CD8-positive, alpha-beta memory T cell (primary cell): ENCODE data around the gene ZBTB40. TPM values are rescaled to one million over a fixed set of nuclear protein-coding genes. Genes with fewer than 3 reads are reported as not detected.

ENCODE experiments used
- CTCF ChIA-PET: fragments of 350-600 bp; sonication (Branson Sonifier 250); formaldehyde crosslinking; loops from one replicate; lab custom pipeline; 2021; ENCODE audit warnings: antibody characterized with exemption; lab: Charles Lee
- POLR2A ChIA-PET: fragments of 350-600 bp; sonication (Branson Sonifier 250); formaldehyde crosslinking; loops from one replicate; lab custom pipeline; 2021; ENCODE audit warnings: antibody characterized with exemption; lab: Charles Lee
- DNase-seq, 5 donors: peaks; one replicate each; pipeline versions ENCODE4 v3.0.0 to v3.0.0-alpha.2; 2020 to 2022; ENCODE audit warnings: mixed read lengths in 1 of 5
- H3K27ac ChIP-seq: one replicate; pipeline ENCODE4 v1.7.0; 2013; ENCODE audit warnings: low read depth, mild to moderate bottlenecking, low read length, moderate library complexity
- H3K27me3 ChIP-seq: 2 replicates; pipeline ENCODE4 v1.7.0; 2013; ENCODE audit warnings: low read length, mild to moderate bottlenecking; ENCODE audit not compliant: insufficient read depth, poor library complexity, severe bottlenecking
- H3K36me3 ChIP-seq: 2 replicates; pipeline ENCODE4 v1.7.0; 2013; ENCODE audit warnings: mild to moderate bottlenecking, low read length, moderate library complexity; ENCODE audit not compliant: insufficient read depth
- H3K4me1 ChIP-seq: 2 replicates; pipeline ENCODE4 v1.7.0; 2013; ENCODE audit warnings: mild to moderate bottlenecking, low read length, moderate library complexity; ENCODE audit not compliant: insufficient read depth
- H3K4me3 ChIP-seq: 2 replicates; pipeline ENCODE4 v1.7.0; 2013; ENCODE audit warnings: mild to moderate bottlenecking, low read length
- H3K9me3 ChIP-seq: 2 replicates; pipeline ENCODE4 v1.7.0; 2013; ENCODE audit warnings: mild to moderate bottlenecking, low read length
- H3K27ac Mint-ChIP-seq, 8 donors: one replicate each; pipeline ENCODE4 v1.8.0; 2020 to 2021; ENCODE audit warnings: mixed read lengths in 8 of 8, mild to moderate bottlenecking in 6 of 8, inconsistent platforms in 3 of 8, moderate library complexity in 3 of 8
- H3K27me3 Mint-ChIP-seq, 2 donors: one replicate each; pipeline ENCODE4 v1.8.0; 2020 to 2021; ENCODE audit warnings: mixed read lengths in 2 of 2, mild to moderate bottlenecking in 1 of 2, moderate library complexity in 1 of 2
- H3K36me3 Mint-ChIP-seq, 3 donors: one replicate each; pipeline ENCODE4 v1.8.0; 2020 to 2021; ENCODE audit warnings: mixed read lengths in 3 of 3, inconsistent platforms in 1 of 3, mild to moderate bottlenecking in 1 of 3
- H3K4me1 Mint-ChIP-seq, 3 donors: one replicate each; pipeline ENCODE4 v1.8.0; 2020 to 2021; ENCODE audit warnings: mixed read lengths in 3 of 3, inconsistent platforms in 1 of 3, mild to moderate bottlenecking in 1 of 3
- H3K4me3 Mint-ChIP-seq, 7 donors: one replicate each; pipeline ENCODE4 v1.8.0; 2020 to 2021; ENCODE audit warnings: mixed read lengths in 7 of 7, mild to moderate bottlenecking in 6 of 7, moderate library complexity in 4 of 7, inconsistent platforms in 2 of 7
- H3K9me3 Mint-ChIP-seq, 5 donors: one replicate each; pipeline ENCODE4 v1.8.0; 2020 to 2022; ENCODE audit warnings: mixed read lengths in 5 of 5, mild to moderate bottlenecking in 3 of 5, moderate library complexity in 2 of 5, inconsistent platforms in 1 of 5
- polyA plus RNA-seq: library from polyadenylated mRNA; unstranded; fragments of 300-500 nt; fragmentation: Illumina TruSeq; gene quantifications from one replicate; pipeline ENCODE4 v1.2.3, GENCODE V29; 2021
- total RNA-seq, 2 experiments: library from RNA; stranded (reverse); gene quantifications; one replicate each; pipeline ENCODE4 v1.2.3, GENCODE V29; 2021

Gene ZBTB40
- total and polyA plus RNA-seq, 3 experiments from 2014 or later: 4.1 to 30.0 (median 29.5) TPM

GRCh38 chr1:22562584-22563583, 111.2 kb downstream of the ZBTB40 start, which contains the start of gene EPHA8:
TSS of gene EPHA8 (plus strand) at chr1:22563489. CDS start at chr1:22563636, 147 bp downstream.
- H3K27ac Mint-ChIP-seq: peak within 1 kb of the TSS in 1 of 8 donors; percentile 47
- Histone ChIP-seq H3K9me3 (no peaks in the 10 kb centered on the region), H3K4me1 (no peaks in the 10 kb centered on the region), H3K27me3 (peaks cover 25% of the 10 kb centered on the region), H3K4me3 (no peak within 1 kb of the TSS), H3K27ac (no peak within 1 kb of the TSS), H3K36me3 (no peaks in the 10 kb centered on the region)
- ChIA-PET POLR2A (no interaction called here), CTCF (no interaction called here)
- DNase-seq: no peak
- peaks cover 53 to 55% of the 10 kb centered on the region in 2 donors for H3K27me3 Mint-ChIP-seq
- no peaks in the 10 kb centered on the region for H3K36me3 Mint-ChIP-seq
- H3K4me1 Mint-ChIP-seq: peaks cover 2 to 4% (median 3%) of the 10 kb centered on the region in 3 donors
- no peaks in the 10 kb centered on the region for H3K9me3 Mint-ChIP-seq
- H3K4me3 Mint-ChIP-seq: peak within 1 kb of the TSS in 1 of 7 donors; percentile 36

GRCh38 chr1:22563671-22564602, 112.3 kb downstream of the ZBTB40 start:
- H3K4me3 ChIP-seq: no peak overlapping the region
- no peaks in the 10 kb centered on the region for H3K9me3 ChIP-seq
- H3K4me3 Mint-ChIP-seq: no peak overlapping the region
- no peaks in the 10 kb centered on the region for H3K36me3 ChIP-seq
- H3K4me1 ChIP-seq: no peaks in the 10 kb centered on the region
- H3K36me3 Mint-ChIP-seq: no peaks in the 10 kb centered on the region
- ChIA-PET CTCF (no interaction called here), POLR2A (no interaction called here)
- H3K9me3 Mint-ChIP-seq: no peaks in the 10 kb centered on the region
- H3K27ac Mint-ChIP-seq: peak overlapping the region in 1 of 8 donors; percentile 47
- peaks cover 2 to 4% (median 3%) of the 10 kb centered on the region in 3 donors for H3K4me1 Mint-ChIP-seq
- H3K27ac ChIP-seq: no peak overlapping the region
- H3K27me3 ChIP-seq: peaks cover 23% of the 10 kb centered on the region
- peaks cover 49 to 54% of the 10 kb centered on the region in 2 donors for H3K27me3 Mint-ChIP-seq
- DNase-seq: no peak

GRCh38 chr1:22566161-22566560, 114.5 kb downstream of the ZBTB40 start:
- Histone ChIP-seq H3K27ac (no peak overlapping the region), H3K27me3 (peaks cover 20% of the 10 kb centered on the region), H3K9me3 (no peaks in the 10 kb centered on the region), H3K36me3 (no peaks in the 10 kb centered on the region), H3K4me1 (no peaks in the 10 kb centered on the region), H3K4me3 (no peak overlapping the region)
- H3K27me3 Mint-ChIP-seq: peaks cover 35 to 36% of the 10 kb centered on the region in 2 donors
- H3K36me3 Mint-ChIP-seq: no peaks in the 10 kb centered on the region
- H3K27ac Mint-ChIP-seq: no peak overlapping the region
- CTCF ChIA-PET: no interaction called here
- H3K9me3 Mint-ChIP-seq: no peaks in the 10 kb centered on the region
- POLR2A ChIA-PET: no interaction called here
- no peak overlapping the region for H3K4me3 Mint-ChIP-seq
- peaks cover 2 to 4% (median 3%) of the 10 kb centered on the region in 3 donors for H3K4me1 Mint-ChIP-seq
- DNase-seq: no peak

- no peaks in the 10 kb centered on the region for H3K4me1 ChIP-seq
- Mint-ChIP-seq H3K27me3 (peaks cover 26 to 27% of the 10 kb centered on the region in 2 donors), H3K36me3 (no peaks in the 10 kb centered on the region), H3K27ac (no peak overlapping the region), H3K4me3 (no peak overlapping the region), H3K4me1 (peaks cover 2 to 4% (median 3%) of the 10 kb centered on the region in 3 donors), H3K9me3 (no peaks in the 10 kb centered on the region)
- H3K27ac ChIP-seq: no peak overlapping the region
- no peak overlapping the region for H3K4me3 ChIP-seq
- H3K27me3 ChIP-seq: peaks cover 16% of the 10 kb centered on the region
- CTCF ChIA-PET: no interaction called here
- POLR2A ChIA-PET: no interaction called here
- H3K9me3 ChIP-seq: no peaks in the 10 kb centered on the region
- no peak for DNase-seq
- no peaks in the 10 kb centered on the region for H3K36me3 ChIP-seq
These were observed 115.5 kb downstream of the ZBTB40 start for GRCh38 chr1:22567197-22567596.

GRCh38 chr1:22567994-22568393, 116.3 kb downstream of the ZBTB40 start:
- ChIA-PET CTCF (interaction anchor here (1.3 kb wide), 1 partner anchor 74 kb away, joined by 3 read pairs; no protein-coding TSS in a partner anchor), POLR2A (no interaction called here)
- peaks cover 2 to 4% (median 3%) of the 10 kb centered on the region in 3 donors for H3K4me1 Mint-ChIP-seq
- H3K4me3 ChIP-seq: no peak overlapping the region
- H3K9me3 Mint-ChIP-seq: no peaks in the 10 kb centered on the region
- H3K27ac ChIP-seq: no peak overlapping the region
- peaks cover 9% of the 10 kb centered on the region for H3K27me3 ChIP-seq
- no peak for DNase-seq
- H3K4me3 Mint-ChIP-seq: no peak overlapping the region
- H3K27ac Mint-ChIP-seq: no peak overlapping the region
- H3K36me3 Mint-ChIP-seq: no peaks in the 10 kb centered on the region
- no peaks in the 10 kb centered on the region for H3K9me3 ChIP-seq
- peaks cover 19 to 23% of the 10 kb centered on the region in 2 donors for H3K27me3 Mint-ChIP-seq
- no peaks in the 10 kb centered on the region for H3K4me1 ChIP-seq
- H3K36me3 ChIP-seq: no peaks in the 10 kb centered on the region

- peaks cover 16 to 18% of the 10 kb centered on the region in 2 donors for H3K27me3 Mint-ChIP-seq
- H3K36me3 Mint-ChIP-seq: no peaks in the 10 kb centered on the region
- H3K27ac Mint-ChIP-seq: no peak overlapping the region
These were observed 117.6 kb downstream of the ZBTB40 start for GRCh38 chr1:22569269-22569668.

DNA sequence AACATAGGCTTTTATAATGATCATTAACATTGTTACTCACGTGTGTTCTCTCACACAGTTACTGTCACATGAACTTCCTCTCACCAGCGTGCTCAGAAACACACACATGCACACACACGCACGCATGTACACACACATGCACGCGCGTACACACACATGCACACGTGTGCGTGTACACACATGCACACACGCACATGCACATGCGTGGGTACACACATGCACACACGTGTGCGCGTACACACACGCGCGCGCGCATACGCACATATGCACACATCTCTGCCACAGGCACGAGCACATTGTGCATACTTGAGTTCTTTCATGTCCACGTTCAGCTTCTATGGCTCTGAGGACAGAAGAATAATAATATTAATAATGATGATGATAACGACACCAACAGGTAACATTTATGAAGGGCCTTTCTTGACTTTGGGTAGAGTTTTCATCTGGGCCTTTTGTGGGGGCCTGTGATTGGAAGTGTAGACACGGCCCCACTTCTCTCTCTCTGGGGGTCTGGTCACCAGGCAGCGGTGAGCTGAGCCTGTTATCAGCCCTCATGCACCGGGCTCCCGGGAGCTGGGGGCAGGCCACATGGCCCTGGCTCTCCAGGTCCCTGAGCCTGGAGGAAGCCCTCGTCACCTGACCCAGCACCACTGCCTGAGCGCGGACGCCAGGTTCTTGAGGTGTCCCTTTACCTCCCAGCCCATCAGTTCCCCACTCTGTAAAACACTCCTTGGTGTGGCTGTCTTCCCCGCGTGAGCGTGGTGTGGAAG, 118.7 kb downstream of the ZBTB40 start:
- POLR2A ChIA-PET: no interaction called here
- Histone ChIP-seq H3K27ac (no peak overlapping the region), H3K27me3 (no peaks in the 10 kb centered on the region), H3K9me3 (no peaks in the 10 kb centered on the region), H3K4me3 (no peak overlapping the region), H3K4me1 (no peaks in the 10 kb centered on the region), H3K36me3 (no peaks in the 10 kb centered on the region)
- Mint-ChIP-seq H3K27ac (no peak overlapping the region), H3K36me3 (no peaks in the 10 kb centered on the region), H3K27me3 (peaks cover 9 to 11% of the 10 kb centered on the region in 2 donors), H3K9me3 (no peaks in the 10 kb centered on the region), H3K4me3 (no peak overlapping the region), H3K4me1 (no peaks in the 10 kb centered on the region)
- CTCF ChIA-PET: no interaction called here
- DNase-seq: no peak

More at GRCh38 chr1:22569269-22569668, 117.6 kb downstream of the ZBTB40 start:
- DNase-seq: no peak
- Histone ChIP-seq H3K36me3 (no peaks in the 10 kb centered on the region), H3K4me3 (no peak overlapping the region), H3K27ac (no peak overlapping the region), H3K4me1 (no peaks in the 10 kb centered on the region), H3K27me3 (peaks cover 4% of the 10 kb centered on the region), H3K9me3 (no peaks in the 10 kb centered on the region)
- ChIA-PET CTCF (interaction anchor here (1.3 kb wide), 1 partner anchor 73 kb away, joined by 3 read pairs; no protein-coding TSS in a partner anchor), POLR2A (no interaction called here)
- Mint-ChIP-seq H3K4me1 (peaks cover 0 to 4% (median 3%) of the 10 kb centered on the region in 3 donors), H3K4me3 (no peak overlapping the region), H3K9me3 (no peaks in the 10 kb centered on the region)
